GM18868 (cell line): ENCODE data around the gene SH3GLB2.
"Not testable (repeated sequence)": the region's sequence is repeated elsewhere in the genome, so short reads cannot be mapped to it uniquely, and the experiment has no call there.

Source experiments
- ATAC-seq: cut with Tn5 transposase; IDR thresholded peaks from one replicate; pipeline ENCODE4 v1.9.1; 2021; ENCODE audit warnings: mild to moderate bottlenecking, moderate library complexity; ENCODE audit not compliant: unreplicated experiment

The SH3GLB2 gene

GRCh38 chr9:129002992-129003391 is 25.1 kb downstream of the SH3GLB2 start:
- no peak for ATAC-seq

- ATAC-seq: no peak
These were observed 26.4 kb downstream of the SH3GLB2 start for GRCh38 chr9:129001504-129002325.

GRCh38 chr9:128999581-129000206 is 28.4 kb downstream of the SH3GLB2 start:
- no peak for ATAC-seq

- ATAC-seq: no peak
These were observed 29.7 kb downstream of the SH3GLB2 start for GRCh38 chr9:128998462-128998861.

- ATAC-seq: no peak
These were observed 32.3 kb downstream of the SH3GLB2 start for GRCh38 chr9:128995791-128996190.

- ATAC-seq: no peak
These were observed 35.1 kb downstream of the SH3GLB2 start for GRCh38 chr9:128992995-128993394.

- ATAC-seq: no peak
These were observed 40.3 kb downstream of the SH3GLB2 start for GRCh38 chr9:128987805-128988204.

GRCh38 chr9:128986671-128987070 is 41.5 kb downstream of the SH3GLB2 start:
- ATAC-seq: no peak

- ATAC-seq: no peak
These were observed 44.6 kb downstream of the SH3GLB2 start for GRCh38 chr9:128983536-128983935.

- ATAC-seq: no peak
These were observed 49.0 kb downstream of the SH3GLB2 start for GRCh38 chr9:128979111-128979510.

- ATAC-seq: no peak
These were observed 55.2 kb downstream of the SH3GLB2 start for GRCh38 chr9:128972956-128973355.

GRCh38 chr9:128969491-128969890 is 58.6 kb downstream of the SH3GLB2 start:
- ATAC-seq: no peak

GRCh38 chr9:128961403-128961802 is 66.7 kb downstream of the SH3GLB2 start:
- not testable (repeated sequence) for ATAC-seq
